ENCODE data around the gene MYL6. TPM values are rescaled to one million over a fixed set of nuclear protein-coding genes. Genes with fewer than 3 reads are reported as not detected.

The MYL6 gene
- total and polyA plus RNA-seq, 9 of the 15 experiments (the other 6 are each of a cell fraction or from before 2014, with no cell fraction given), result 557 to 1,664 (median 958) TPM

DNA sequence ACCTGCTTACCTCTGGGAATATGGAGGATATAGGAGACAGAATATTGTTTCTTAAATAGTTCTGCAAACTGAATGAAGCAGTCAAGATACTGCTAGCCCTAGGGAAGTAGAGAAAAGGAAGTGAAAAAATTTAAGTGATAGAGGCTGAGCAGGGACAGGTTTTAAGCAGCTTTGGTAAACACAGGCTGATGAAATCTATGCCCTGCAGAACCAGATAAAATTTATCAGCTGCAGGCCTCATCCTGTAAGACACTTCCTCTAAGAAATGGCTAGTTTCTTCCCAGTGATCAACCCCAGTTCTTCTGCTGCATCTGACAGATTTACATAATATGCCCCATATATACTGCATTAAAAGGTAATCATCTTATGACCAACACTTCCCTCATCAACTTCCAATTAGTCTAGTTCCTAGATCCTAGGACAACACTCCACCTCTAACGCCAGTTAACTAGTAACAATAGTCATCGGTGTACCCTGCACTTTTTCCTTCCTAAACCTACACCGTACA, 31.4 kb upstream of the MYL6 start (continued):
- TF ChIP-seq BMI1 (IDR thresholded peaks at IDR 0.05; ENCODE audit: low read length), result no peak
- TF ChIP-seq, protein P1, sequence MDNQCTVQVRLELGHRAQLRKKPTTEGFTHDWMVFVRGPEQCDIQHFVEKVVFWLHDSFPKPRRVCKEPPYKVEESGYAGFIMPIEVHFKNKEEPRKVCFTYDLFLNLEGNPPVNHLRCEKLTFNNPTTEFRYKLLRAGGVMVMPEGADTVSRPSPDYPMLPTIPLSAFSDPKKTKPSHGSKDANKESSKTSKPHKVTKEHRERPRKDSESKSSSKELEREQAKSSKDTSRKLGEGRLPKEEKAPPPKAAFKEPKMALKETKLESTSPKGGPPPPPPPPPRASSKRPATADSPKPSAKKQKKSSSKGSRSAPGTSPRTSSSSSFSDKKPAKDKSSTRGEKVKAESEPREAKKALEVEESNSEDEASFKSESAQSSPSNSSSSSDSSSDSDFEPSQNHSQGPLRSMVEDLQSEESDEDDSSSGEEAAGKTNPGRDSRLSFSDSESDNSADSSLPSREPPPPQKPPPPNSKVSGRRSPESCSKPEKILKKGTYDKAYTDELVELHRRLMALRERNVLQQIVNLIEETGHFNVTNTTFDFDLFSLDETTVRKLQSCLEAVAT (IDR thresholded peaks at IDR 0.05), result peak in 1 of 2 experiments; percentile 62; a peak in 2 of 4 replicates
- peak; percentile 92 for TF ChIP-seq CBFA2T3 (IDR thresholded peaks at IDR 0.05)
- peak; percentile 71; the same call in 1 of the 2 replicates for TF ChIP-seq SMAD3 (CRISPR knock-in tag; conservative IDR thresholded peaks at IDR 0.05)
- peak; percentile 37; the same call in 1 of the 2 replicates for TF ChIP-seq ZSCAN32 (CRISPR knock-in tag; IDR thresholded peaks at IDR 0.05)
- TF ChIP-seq ARHGAP35 (IDR thresholded peaks at IDR 0.05; ENCODE audit: partially characterized antibody), result no peak
- TF ChIP-seq RBM34 (IDR thresholded peaks at IDR 0.05; ENCODE audit: borderline replicate concordance, insufficient read depth, low read length), result no peak
- TF ChIP-seq RCOR1 (IDR thresholded peaks at IDR 0.05; ENCODE audit: borderline replicate concordance in 1 of 2, low read depth in 2 of 2, low read length in 2 of 2), result peak in 1 of 2 experiments; percentile 91; a peak in 2 of 4 replicates
- TF ChIP-seq TAF9B (IDR thresholded peaks at IDR 0.05; ENCODE audit: partially characterized antibody), result peak; percentile 55
- TF ChIP-seq, protein P2, sequence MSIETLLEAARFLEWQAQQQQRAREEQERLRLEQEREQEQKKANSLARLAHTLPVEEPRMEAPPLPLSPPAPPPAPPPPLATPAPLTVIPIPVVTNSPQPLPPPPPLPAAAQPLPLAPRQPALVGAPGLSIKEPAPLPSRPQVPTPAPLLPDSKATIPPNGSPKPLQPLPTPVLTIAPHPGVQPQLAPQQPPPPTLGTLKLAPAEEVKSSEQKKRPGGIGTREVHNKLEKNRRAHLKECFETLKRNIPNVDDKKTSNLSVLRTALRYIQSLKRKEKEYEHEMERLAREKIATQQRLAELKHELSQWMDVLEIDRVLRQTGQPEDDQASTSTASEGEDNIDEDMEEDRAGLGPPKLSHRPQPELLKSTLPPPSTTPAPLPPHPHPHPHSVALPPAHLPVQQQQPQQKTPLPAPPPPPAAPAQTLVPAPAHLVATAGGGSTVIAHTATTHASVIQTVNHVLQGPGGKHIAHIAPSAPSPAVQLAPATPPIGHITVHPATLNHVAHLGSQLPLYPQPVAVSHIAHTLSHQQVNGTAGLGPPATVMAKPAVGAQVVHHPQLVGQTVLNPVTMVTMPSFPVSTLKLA (conservative IDR thresholded peaks at IDR 0.05), result peak in 1 of 2 experiments; percentile 9; a peak in 1 of 4 replicates
- TF ChIP-seq KLF10 (CRISPR knock-in tag; IDR thresholded peaks at IDR 0.05), result no peak
- TF ChIP-seq, protein P3, sequence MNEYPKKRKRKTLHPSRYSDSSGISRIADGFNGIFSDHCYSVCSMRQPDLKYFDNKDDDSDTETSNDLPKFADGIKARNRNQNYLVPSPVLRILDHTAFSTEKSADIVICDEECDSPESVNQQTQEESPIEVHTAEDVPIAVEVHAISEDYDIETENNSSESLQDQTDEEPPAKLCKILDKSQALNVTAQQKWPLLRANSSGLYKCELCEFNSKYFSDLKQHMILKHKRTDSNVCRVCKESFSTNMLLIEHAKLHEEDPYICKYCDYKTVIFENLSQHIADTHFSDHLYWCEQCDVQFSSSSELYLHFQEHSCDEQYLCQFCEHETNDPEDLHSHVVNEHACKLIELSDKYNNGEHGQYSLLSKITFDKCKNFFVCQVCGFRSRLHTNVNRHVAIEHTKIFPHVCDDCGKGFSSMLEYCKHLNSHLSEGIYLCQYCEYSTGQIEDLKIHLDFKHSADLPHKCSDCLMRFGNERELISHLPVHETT (CRISPR knock-in tag; conservative IDR thresholded peaks at IDR 0.05 in 1 of 2, IDR thresholded peaks at IDR 0.05 in 1 of 2), result no peak
- TF ChIP-seq PHF21A (IDR thresholded peaks at IDR 0.05; ENCODE audit: borderline replicate concordance, low read depth), result no peak
- no peak for TF ChIP-seq MCM3 (IDR thresholded peaks at IDR 0.05)
- peak in 1 of 2 experiments; percentile 49; a peak in 2 of 4 replicates for TF ChIP-seq KDM1A (IDR thresholded peaks at IDR 0.05)
- TF ChIP-seq, protein P4, sequence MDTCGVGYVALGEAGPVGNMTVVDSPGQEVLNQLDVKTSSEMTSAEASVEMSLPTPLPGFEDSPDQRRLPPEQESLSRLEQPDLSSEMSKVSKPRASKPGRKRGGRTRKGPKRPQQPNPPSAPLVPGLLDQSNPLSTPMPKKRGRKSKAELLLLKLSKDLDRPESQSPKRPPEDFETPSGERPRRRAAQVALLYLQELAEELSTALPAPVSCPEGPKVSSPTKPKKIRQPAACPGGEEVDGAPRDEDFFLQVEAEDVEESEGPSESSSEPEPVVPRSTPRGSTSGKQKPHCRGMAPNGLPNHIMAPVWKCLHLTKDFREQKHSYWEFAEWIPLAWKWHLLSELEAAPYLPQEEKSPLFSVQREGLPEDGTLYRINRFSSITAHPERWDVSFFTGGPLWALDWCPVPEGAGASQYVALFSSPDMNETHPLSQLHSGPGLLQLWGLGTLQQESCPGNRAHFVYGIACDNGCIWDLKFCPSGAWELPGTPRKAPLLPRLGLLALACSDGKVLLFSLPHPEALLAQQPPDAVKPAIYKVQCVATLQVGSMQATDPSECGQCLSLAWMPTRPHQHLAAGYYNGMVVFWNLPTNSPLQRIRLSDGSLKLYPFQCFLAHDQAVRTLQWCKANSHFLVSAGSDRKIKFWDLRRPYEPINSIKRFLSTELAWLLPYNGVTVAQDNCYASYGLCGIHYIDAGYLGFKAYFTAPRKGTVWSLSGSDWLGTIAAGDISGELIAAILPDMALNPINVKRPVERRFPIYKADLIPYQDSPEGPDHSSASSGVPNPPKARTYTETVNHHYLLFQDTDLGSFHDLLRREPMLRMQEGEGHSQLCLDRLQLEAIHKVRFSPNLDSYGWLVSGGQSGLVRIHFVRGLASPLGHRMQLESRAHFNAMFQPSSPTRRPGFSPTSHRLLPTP (IDR thresholded peaks at IDR 0.05; ENCODE audit: borderline replicate concordance, extremely low read depth, insufficient read length), result no peak
- peak; percentile 90 for TF ChIP-seq KLF16 (IDR thresholded peaks at IDR 0.05)
- TF ChIP-seq NR2C2 (CRISPR knock-in tag; IDR thresholded peaks at IDR 0.05), result no peak
- no peak for TF ChIP-seq NR2C2 (tag; IDR thresholded peaks at IDR 0.05)
- TF ChIP-seq SMARCE1 (IDR thresholded peaks at IDR 0.05), result peak; percentile 98
- TF ChIP-seq, protein P5, sequence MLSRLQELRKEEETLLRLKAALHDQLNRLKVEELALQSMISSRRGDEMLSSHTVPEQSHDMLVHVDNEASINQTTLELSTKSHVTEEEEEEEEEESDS (CRISPR knock-in tag; IDR thresholded peaks at IDR 0.05), result no peak

Data from K562 (cell line).